Stimulated activated CD4-positive, alpha-beta T cell treated with anti-CD3 and anti-CD28 coated beads, TNF-alpha, amount 100 ng/mL, for 48 hours (primary cell): ENCODE results near the gene KCNJ6.
A peak's percentile ranks its signal among the peaks of the same experiment; 100 is the strongest.
"Not testable (repeated sequence)": the region's sequence is repeated elsewhere in the genome, so short reads cannot be mapped to it uniquely, and the experiment has no call there.

Source experiments
- DNase-seq, 3 donors: peaks; one replicate each; pipeline ENCODE4 v3.0.0-alpha.2; 2020; ENCODE audit warnings: low read depth in 3 of 3

KCNJ6 gene, protein sequence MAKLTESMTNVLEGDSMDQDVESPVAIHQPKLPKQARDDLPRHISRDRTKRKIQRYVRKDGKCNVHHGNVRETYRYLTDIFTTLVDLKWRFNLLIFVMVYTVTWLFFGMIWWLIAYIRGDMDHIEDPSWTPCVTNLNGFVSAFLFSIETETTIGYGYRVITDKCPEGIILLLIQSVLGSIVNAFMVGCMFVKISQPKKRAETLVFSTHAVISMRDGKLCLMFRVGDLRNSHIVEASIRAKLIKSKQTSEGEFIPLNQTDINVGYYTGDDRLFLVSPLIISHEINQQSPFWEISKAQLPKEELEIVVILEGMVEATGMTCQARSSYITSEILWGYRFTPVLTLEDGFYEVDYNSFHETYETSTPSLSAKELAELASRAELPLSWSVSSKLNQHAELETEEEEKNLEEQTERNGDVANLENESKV

DNA sequence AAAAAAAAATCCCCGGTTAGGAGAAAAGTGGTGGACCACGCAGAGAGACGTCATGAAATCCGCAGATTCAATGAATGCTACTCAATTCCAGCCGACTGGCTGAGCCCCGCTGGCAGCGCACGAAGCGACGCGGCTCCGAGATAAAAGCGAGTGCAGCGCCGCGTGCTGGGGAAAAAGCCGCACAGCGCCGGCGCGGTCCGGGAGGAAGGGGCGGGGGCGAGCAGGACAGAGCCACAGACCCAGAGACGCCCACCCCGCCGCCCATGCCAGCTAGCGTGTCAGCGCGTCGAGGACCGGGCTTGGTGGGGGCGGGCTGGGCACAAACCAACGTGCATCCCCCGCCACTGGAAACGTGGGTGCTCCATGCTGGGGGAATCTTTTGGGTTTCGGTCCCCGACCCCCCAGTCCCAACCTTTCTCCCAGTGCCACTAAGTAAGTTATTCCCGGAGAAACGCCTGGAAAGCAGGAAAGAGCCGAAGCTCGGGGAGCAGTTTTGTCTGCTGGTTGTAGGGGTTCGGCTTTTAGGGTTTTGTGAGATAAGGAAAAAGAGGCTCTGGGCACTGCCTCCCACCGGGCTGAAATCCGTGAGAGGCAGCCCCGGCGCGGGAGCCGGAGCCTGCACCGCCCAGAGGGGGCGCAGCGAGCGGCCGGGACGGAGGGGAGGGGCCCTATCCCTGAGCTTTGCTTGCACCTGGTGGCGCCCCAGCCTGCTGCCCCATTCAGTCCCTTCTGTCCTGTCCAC lies at the start of gene KCNJ6:
TSS of gene KCNJ6 (minus strand) at position 148 of the 742 bp plus-strand sequence. CDS start 75,775 bp downstream, outside the sequence.
- DNase-seq, result peak in 1 of 3 donors; percentile 8

DNA sequence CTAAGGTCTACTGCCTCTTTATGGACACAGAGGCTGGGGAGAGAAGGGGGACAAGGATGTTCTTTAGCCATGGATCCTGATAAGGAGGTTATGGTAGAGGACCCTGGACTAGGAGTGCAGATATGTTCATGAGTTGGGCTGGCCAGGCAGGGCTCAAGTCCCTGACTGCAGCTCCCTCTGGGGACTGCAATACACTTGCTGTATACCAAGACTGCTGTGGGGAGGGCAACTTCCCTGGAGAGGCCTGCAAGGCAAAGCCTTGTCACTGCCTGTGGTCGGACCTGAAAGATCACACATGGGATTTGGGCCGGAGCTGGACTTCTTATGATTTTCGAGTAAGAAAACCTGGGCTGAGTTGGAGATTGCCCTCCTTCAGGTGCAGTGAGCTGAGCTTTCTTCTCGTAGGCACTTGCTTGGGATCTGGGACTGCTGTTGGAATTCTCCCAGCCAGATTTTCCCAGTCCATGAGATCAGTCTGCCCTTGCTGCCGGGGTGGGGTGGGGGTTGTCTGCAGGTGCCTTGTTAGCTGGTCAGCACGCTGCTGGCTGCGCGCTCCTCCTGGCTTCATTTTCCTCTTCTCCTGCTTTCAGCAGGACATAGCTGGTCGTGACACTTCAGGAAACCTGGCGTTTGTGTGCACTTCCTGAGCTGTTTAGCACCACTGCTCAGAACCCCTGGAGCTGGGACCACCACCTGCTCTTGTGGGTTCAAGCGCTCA lies 49.0 kb upstream of the KCNJ6 start:
- no peak for DNase-seq

DNA sequence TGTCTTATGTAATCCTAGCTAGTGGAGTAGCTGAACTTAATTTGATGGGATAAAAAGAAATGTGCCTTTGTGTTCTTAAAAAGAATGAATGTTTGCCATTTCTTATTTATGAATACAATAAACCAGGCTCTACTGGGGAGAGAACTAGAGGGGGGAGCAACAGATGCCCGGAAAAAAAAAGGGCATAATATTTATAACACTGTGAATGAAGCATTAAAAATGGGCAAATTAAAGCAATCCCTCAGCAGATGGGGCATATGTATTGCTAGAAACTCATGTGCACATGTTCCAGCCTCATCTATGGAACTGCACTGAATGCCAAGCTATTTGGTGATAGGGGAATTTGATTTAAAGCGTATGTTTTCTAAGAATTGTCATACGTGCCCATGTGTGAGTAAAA lies 42.3 kb upstream of the KCNJ6 start:
- no peak for DNase-seq

DNA sequence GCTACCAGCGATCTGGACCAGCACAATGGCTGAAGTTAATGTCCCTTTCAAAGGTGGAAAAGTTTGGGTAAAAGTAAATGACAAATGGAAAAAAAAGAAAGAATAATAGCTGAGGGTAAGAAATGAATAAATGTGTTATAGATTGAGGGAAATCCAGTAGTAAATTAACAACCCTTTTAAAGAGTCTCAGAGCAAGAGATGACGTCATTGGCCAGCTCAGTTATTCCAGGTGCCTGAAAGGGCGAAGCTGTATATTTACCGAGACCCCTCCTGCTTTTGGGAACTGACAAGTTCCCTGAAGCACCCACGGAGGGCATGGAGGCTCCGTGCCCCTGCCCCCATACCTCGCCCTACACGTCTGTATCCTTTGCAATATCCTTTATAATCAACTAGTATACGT lies 40.5 kb upstream of the KCNJ6 start:
- no peak for DNase-seq

DNA sequence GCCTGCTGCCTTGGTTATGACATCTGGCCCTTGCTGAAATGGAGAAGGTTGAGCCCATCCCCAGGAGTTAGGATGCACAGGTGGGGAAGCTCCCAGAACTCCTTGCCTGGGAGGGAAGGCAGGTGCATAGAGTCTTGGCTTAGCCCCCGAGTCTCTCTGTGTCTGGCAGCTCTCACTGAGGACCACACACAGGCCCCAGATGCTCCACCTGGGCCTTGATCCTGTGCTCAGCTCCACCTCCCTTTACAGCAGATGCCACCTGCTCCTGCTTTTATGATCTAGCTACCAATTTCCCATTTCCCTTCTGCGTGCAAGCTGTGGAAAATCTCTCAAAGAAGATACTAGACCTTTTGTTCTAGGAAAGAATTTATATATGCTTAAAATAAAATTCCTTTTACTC lies 28.8 kb upstream of the KCNJ6 start:
- no peak for DNase-seq

DNA sequence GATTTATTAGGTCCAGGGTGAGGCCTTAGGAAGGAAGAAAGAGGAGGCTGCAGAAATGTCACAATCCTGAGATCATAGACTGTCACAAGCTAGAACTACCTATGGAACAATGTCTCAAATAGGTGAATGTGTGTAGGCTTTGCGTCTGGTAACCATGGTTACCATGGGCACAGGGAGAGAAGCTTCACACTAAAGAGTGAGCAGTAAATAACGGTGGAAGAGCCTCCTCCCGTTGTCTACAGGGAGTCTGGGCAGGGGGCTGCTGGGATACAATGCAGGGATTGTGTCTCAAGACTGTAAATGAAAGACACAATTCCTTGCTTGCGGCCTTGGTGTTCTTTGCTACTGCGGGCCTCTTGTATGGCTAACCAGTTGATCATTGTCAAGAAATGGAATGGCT lies 28.2 kb upstream of the KCNJ6 start:
- no peak for DNase-seq

DNA sequence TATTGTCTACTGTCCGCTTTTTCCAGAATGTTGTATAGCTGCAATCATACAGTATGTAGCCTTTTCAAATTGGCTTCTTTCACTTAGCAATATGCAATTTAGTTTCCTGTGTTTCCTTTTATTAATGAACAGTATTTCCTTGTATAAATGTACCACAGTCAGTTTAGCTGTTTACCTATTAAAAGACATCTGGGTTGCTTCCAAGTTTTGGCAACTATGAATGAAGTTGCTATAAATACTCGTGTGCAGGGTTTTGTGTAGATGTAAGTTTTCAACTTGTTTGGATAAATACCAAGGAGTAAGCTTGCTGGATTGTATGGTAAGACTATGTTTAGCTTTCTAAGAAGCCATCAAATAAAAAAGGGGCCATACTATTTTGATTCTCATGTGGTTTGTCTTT lies 24.4 kb upstream of the KCNJ6 start:
- DNase-seq, result no peak

DNA sequence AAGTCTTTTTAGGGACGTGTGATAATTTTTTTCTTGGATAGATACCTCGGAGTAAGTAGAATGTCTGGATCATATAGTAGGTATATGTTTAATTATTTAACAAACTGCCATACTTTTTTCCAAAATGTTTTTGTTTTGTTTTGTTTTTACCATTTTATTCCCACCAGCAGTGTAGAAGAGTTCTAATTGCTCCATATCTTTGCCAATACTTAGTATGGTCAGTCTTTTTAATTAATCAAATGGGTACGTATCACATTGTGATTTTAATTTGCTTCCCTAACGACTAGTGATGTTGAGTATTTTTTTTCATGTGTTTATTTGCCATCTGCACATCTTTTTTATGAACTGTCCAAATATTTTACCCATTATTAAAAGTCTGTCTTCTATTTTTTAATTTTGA lies 23.6 kb upstream of the KCNJ6 start:
- DNase-seq, result no peak

DNA sequence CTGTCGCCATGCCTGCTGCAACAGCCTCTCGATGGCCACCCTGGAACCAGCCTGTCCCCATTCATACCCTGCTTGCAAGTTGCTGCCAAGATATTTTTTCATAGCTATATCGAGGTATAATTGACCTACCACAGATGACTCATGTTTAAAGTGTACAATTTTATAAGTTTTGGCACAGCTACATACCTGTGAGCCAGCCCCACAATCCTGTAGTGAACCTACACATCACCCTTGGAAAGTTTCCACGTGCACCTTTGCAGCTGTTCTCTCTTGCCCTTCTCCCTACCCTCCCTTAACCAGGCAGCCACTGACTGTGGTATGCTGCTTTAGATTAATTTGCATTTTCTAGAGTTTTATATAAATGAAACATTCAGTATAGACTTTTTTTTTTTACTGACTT lies 23.0 kb upstream of the KCNJ6 start:
- no peak for DNase-seq

DNA sequence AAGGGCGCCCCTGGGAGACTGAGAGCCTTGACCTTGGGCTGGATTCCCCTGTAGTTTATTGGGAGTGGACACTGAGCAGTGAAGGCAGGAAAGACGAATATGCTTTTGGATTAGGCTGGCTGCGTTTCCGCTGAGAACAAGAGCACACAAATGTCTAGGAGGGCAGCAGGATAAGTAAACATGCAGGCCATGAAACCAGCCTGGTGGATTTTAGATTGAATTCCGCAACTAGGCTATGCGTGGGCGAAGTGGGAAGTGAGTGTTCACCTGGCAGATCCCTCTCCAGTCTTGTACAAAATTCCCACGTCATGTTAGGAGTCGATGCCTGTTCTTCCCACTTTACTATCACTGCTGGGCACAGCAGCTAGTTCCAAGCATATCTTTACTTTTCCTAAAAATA lies 21.4 kb upstream of the KCNJ6 start:
- no peak for DNase-seq

DNA sequence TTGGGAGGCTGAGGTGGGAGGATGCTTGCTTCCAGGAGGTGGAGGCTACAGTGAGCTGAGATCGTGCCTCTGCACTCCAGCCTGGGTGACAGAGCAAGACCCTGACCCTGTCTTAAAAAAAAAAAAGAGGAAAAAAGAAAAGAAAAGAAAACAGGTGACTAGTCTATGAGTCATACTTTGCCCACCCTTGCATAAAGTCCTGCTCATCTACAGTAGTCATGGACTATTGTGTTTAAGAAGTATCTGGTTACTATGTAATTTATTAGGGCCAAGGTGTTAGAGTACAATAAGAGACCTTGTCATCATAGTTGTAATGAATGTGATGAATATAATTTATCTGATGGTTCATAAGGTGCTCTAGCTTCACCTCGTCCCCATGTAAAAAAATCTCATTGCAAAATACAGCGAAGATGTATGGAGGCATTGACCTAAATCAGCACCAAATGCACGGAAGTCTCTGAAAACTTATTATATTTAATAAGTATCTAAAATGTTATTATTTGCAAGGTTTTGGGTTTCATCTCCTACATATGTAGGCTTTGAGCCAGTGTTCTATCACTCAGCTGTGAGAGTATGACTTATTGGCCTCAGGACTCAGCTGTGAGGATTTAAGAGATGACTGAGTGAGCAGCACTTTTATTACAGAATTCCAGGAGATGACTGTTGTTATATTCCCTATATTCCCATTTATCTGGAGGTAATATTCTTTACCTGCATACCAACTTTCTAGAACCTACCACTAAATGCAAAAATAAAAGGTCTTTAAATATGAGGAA lies 19.9 kb upstream of the KCNJ6 start:
- DNase-seq, result no peak

DNA sequence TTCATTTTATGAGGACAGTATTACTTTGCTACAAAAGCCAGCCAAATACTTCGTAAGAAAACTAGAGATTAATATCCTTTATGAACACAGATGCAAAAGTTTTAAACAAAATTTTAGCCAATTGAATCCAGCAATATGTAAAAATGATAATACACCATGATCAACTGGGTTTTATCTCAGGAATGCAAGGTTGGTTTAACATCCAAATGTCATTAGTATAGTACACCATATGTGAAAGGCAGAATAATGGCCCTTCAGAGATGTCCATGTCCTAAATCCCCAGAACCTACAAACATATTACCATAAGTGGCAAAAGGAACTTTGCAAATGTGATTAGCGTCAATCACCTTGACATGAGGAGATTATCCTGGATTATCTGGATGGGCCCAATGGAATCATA lies 16.7 kb upstream of the KCNJ6 start:
- DNase-seq, result no peak

DNA sequence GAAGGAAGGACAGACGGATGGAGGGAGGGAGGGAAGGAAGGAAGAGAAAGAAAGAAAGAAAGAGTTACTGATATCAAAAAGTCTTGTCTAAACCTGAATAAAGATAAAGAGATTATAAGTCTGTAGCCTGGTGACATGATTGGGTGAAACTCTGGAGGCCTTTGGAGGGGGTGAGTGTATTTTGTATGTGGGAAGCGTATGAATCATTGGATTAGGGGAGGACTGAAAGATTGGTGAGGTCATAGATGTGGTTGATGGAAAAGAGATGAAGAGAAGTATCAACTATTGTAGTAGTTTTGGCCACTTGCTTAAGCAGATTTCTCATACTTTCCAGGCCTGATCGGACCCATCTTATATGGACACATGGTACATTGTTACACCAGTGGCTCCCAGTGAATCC lies 11.5 kb upstream of the KCNJ6 start:
- no peak for DNase-seq

DNA sequence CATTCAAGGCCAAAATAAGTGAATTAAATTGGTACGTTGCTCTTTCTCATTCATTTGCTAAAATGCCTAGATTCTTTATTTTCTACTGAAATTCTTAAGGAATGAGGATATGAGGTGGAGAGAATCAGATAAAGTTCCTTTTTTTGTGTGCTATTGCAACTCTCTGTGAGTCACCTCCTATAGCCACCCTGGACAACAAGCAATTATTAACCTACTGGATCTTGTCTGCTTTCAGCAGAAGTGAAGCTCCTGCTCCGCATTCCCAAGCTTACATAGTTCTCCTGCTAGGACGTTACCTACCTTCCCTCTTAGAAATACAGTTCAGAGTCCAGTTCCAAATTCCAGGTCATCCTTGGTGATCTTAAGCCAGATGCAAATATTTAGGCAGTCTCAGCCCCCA lies 4.8 kb upstream of the KCNJ6 start:
- no peak for DNase-seq

DNA sequence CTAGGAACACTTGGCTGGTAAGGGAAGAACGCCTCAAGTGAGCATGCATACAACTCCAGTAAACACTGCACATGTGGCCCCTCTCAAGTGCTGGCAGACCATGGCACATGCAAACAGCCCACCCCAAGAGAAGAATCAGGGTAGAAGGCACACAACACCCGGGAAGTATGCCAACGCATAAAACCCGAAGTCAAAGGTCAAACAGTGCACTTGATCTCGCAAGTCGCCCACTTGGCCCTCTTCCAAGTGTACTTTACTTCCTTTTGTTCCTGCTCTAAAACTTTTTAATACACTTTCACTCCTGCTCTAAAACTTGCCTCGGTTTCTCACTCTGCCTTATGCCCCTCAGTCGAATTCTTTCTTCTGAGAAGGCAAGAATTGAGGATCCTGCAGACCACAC lies 4.0 kb upstream of the KCNJ6 start:
- not testable (repeated sequence) for DNase-seq

DNA sequence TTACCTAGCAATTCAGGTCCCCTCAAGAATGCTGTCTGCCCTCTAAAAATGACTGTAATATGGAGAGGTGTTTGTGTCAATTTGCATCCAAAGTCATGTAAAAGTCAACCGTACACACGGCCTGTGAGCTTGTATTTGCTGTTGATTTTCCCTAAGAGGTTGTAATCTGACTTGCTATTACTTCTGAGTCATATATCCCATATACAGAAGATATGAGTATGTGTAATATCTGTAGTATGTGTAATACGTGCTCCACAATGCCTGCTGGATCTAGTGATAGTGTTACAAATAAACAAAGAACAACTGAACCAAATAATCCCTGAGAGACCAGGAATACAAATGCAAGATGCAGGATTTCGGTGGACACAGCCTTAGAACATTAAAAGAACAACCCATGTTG lies 1.4 kb upstream of the KCNJ6 start:
- no peak for DNase-seq

DNA sequence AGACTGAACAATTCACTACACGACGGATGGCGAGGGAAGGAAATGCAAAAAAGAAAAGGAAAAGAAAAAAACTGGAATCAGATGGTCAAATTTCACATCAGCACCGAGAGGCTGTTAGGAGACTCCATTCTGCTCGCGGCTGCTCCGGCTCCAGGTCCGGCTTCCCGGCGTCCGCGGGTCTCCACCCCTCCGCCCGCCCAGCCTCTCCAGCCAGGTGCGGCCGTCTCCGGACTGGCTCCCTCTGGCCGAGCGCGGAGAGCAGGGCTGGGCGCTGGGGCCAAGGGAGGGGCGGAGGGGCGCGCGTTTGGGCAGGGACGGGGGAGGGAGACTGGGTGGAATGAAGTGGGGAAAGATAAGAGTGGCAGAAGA lies 332 bp downstream of the KCNJ6 start:
- DNase-seq, result no peak

DNA sequence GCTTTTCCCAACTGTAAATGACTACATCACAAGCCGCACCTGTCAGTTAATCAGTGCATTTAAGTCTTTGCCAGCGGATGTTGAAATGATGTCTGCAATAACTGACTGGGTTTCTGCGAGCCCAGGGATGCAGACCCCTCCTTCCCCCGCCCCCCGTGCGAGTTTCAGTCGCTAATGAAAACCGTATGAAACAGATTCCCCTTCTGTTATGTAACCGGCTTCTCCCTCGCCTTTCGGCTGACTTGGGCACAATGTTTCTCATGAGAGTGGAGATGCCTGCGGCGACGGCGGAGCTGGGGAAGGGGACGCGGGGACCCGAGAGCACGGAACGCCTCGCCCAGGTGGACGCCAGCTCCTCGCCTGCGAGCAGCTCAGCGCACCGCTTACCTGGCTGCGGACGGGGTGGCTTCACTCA lies 753 bp downstream of the KCNJ6 start:
- DNase-seq, result no peak

DNA sequence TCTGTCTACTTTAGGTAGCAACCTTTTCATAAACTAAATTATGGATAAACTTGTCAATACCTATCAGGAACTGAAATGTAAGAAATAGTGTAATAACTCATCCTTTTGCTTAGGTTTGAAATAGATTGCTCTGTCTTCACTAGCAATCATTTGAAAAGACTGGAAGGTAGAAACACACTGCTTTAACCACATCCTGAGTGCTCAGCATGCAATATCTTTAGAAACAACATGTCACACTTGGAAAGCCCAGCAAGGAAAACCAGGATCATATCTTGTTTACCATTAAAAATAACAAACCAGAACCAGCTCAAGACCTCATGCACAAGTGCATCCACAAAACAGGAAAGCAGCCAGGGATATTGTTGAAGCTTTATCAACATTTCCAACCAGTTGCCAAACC lies 3.6 kb downstream of the KCNJ6 start:
- DNase-seq, result no peak

DNA sequence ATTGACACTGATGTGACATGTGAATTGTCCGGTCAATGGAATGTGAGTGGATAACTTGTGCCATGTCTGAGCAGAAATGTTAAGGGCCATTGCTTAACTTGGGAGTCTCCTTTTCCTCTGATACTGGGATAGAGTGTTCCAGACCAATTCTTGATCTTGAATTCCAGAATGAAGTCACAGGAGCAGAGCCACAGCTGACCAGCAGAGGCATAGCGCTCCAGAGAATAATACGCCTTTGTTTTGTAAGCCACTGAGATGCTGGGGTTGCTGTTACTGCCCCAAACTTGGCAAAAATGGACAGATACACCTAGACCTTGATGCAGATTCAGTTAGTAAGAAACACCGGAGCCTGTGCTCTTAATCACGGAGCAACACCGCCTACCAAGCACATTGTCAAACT lies 6.3 kb downstream of the KCNJ6 start:
- DNase-seq, result no peak

DNA sequence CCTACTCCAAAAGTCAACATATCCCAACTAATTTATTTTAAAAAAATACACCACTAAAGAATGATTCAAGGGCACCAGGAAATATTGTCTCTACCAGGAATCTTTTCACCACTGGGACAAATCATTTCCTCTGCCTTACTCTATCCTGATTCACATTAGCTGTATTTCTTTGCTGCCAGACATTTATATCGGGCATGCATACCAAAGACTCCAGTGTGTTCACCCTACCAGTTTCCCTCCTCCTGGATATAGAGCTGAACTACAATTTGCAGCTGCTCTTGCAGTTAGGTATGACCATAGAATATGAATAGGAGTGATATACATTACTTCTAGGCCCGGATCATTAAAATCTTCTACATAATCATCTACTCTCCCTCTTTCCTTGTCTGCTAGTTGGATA lies 7.6 kb downstream of the KCNJ6 start:
- DNase-seq, result no peak

DNA sequence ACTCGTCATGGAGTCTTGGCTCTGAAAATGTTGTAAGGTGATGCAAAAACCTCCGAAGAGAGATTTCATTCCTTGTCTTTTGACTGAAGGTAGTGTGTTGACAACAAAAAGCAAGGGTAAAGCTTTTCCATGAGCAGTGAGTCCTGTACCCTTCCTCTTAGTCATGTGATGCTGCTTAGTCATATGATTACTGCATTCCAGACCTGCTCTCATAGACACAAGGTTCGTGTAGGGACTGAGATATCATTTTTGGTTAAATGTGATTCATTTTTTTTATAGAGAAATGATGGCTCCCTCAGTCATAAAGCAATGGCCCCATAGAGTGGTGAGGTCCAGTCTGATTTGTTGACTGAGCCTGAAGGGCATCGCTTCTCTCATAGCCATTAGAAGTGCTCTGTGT lies 9.2 kb downstream of the KCNJ6 start:
- DNase-seq, result no peak
